ENCODE data around the gene MKKS.
"Not testable (repeated sequence)": the region's sequence is repeated elsewhere in the genome, so short reads cannot be mapped to it uniquely, and the experiment has no call there.

The MKKS gene

DNA sequence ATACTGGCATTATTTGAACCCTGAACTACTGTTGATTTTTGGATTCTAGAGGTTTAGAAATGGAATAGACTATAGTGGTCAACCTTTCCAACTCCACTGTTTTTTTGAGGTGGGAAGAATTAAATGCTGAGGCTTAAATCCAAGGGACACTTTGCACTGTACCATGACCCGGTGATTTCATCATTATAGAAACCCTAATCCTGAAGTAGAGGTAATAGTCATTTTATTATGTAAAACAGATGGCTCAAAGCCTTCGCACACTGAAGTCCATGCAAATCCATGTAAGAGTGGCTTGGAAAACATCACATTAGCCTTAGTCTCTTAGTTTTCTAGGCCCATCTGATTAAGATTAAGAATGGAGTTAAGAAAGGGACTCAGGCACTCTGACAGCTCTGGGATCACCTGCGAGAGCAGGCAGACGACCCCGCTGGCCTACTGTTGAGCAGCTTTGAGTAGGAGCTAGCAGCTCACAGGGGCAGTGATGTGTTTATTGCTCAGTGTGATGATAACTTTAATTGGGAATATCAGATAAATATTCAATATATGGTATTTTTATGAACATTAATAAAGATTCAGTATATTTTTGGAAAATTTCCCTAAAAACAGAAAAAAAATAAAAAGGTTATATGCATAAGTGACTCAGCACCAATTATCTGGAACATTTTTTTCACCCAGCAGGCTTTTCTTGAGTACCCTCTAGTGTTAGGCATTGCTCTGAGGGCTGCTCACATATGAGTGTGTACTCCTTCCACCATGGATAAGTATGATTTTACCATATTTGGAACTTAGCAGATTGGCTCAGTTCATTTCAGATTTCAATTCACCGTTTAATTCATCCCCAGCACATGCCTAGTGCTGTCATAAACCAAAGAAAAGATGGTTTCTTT, 14.5 kb upstream of the MKKS start:
- DNase-seq: no peak

DNA sequence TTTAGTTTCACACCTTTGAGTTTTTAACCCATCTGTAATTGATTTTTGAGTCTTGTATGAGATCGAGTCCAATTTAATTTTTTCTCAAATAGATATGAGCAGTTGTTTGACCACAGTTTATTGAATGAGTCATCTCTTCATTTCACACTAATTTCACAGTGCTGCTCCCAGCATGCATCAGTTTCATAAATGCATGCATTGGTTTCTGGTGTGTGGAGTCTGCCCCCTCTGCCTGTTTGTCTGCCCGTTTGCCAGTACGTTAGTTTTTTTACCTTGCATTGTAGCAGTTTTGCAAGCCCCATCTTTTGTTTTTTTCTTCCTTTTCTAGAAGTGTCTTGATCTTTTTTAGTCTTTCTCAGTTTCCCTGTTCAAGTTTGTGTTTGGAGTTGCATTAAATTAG, 13.0 kb upstream of the MKKS start:
- peak; percentile 32 for DNase-seq

DNA sequence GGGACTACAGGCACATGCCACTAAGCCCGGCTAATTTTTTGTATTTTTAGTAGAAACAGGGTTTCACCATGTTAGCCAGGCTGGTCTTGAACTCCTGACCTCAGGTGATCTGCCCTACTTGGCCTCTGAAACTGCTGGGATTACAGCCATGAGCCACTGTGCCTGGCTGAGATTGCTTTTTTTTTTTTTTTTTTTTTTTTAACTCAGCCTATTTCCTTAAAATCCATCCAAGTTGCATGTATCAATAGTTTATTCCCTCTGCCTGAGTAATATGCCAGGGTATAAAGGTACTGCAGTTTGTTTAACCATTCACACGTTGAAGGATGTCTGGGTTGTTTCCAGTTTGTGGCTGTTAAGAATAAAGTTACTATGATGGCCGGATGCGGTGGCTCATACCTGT, 11.7 kb upstream of the MKKS start:
- DNase-seq: no peak

DNA sequence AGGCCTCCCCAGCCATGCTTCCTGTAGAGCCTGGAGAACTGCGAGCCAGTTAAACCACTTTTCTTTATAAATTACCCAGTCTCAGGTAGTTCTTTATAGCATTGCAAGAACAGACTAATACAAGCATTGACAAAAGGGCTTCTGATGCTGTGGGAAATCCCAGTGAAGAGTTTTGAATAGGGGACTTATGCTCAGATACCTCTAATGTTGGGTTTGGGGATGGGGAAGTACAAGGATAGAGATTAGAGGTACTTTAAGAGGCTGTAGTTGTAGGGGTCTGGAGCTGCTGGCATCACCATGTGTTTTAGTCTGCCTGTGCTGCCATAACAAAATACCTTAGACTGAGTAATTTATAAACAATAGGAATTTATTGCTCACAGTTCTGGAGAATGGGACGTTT, 9.9 kb upstream of the MKKS start:
- DNase-seq: no peak

DNA sequence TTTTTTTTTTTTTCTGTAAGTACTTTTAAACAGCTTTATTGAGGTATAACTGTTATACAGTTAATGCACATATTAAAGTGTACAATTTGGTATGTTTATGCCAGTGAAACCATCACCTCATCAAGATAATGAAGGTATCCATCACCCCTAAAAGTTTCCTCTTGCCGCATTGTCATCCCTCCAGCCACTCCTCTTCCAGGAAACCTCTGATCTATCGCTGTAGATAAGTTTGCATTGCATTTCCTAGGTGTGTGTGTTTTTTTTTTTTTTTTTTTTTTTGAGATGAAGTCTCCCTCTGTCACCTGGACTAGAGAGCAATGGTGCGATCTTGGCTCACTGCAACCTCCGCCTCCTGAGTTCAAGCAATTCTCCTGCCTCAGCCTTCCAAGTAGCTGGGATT, 4.2 kb upstream of the MKKS start:
- DNase-seq: no peak

DNA sequence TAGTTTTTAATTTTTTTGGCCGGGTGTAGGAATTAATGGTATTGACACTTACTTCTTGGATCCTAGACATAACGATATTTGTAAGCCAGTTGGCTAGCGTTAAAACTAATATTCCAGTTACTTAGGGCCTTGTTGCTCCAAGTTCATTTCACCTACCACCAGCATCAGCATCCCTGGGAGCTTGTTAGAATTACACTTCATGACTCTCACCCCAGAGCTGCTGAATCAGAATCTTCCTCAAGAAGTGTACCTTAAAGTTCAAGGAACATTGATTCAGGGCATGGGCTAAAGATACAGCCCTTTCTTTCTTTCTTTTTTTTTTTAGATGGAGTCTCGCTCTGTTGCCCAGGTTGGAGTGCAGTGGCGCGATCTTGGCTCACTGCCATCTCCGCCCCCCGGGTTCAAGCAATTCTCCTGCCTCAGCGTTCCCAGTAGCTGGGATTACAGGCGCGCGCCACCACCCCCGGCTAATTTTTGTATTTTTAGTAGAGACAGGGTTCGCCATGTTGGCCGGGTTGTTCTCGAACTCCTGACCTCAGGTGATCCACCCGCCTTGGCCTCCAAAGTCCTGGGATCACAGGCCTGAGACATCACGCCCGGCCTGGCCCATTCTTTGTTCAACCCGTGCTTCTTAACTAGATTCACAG, 2.2 kb upstream of the MKKS start:
- no peak for DNase-seq

DNA sequence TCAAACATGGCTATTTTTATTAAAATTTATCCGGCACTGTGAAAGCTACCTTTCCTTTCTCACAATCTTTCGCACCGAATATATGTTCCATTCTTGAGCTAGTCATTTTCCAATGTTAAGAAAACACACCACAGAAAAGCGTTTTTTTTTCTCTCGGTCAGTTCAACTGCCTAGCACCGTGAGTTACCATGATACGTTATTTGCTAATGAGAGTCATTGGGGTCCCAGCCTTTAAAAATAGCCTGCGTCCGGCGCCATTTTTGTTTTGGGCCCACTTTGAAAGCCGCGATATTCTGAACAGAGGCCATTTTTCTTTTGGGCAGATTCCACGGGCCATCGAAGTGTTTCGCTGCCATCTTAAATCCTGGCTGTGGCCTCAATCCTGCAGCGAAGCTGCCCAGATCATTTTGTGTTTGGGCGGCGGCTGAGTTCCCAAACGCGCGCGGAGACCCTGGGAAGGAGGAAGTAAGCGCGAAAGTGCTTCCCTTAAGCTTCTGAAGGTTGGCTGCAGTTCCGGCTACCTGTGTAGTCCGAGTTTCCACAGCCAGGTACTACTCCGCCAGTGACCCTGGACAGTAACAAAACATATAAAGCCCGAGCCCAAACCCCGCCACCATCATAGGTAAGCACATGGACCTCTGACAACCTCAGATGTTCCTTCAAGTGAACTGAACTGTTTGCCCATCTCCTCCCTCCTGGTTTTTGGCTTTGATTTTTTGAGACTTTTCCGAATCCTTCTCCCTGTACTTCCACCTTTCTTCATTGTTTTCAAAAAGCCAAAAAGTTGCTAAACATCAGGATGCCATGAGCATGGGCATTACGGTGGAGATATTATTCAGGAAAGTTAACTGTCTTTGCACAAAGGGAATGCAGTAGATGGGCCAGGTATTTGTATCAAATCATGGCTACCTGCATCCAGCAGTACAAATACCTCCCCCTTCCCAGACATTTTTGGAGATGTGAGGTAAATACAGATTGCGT, 1.1 kb upstream of the MKKS start, which contains the start of gene SLX4IP:
SLX4IP (plus strand) TSS at position 474 of the 981 bp plus-strand sequence. CDS start 22,900 bp downstream, outside the sequence.
- peak; percentile 95 for DNase-seq

DNA sequence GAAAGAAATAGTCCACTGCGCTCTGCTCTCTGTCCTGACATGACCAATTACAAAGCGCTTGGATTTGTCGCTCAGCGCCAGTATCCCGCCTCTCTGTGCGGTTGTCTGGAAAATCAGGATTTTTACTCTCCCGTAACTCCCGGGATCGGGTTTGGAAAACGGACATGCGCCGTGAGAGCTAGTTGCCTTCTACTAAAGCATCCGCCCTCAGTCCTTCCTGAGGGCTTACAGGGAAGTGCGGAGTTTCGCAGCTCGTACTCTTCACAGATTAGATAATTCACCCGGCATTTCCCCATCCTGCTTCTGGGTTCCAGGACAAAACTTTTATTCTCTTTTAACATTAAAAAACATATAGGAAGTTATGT, 427 bp upstream of the MKKS start:
- DNase-seq: peak; percentile 97

DNA sequence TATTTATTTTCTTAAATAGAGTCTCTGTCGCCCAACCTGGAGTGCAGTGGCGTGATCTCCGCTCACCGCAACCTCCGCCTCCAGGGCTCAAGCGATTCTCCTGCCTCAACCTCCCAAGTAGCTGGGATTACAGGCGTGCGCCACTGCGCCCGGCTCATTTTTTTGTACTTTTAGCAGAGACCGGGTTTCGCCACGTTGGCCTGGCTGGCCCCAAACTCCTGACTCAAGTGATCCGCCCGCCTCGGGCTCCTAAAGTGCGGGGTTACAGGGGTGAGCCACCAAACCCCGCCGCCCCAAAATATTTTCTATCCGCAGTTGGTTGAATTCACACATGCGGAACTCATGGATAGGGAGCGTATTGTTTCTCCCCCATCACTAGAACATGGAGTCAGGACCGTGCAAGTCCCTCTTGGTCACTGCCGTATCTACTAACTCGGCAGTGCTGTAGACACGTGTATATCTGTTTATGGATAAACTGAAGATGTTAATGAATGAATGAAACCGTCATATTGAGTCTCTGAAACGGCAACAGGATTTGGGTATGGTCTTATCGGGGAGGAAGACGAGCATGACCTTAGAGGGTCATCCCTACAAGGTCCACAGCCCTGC, 904 bp downstream of the MKKS start:
- no peak for DNase-seq

DNA sequence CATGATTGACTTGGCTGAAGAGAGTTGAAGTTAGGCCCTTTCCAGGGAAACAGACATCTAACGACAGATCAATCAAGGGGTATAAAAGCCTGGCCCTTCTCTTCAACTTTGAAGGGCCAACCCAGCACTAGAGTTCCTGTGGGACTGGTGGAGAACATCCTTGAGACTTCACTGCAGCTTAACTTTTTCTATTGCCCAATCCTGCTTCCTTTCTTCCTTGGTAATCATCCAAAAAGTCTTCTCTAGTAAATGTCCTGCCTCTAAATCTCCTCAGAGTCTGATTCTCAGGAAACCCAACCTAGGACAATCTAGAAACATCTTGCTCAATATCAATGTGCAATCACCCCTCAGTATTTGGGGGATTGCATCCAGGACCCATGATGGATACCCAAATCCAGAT, 1.9 kb downstream of the MKKS start:
- no peak for DNase-seq

DNA sequence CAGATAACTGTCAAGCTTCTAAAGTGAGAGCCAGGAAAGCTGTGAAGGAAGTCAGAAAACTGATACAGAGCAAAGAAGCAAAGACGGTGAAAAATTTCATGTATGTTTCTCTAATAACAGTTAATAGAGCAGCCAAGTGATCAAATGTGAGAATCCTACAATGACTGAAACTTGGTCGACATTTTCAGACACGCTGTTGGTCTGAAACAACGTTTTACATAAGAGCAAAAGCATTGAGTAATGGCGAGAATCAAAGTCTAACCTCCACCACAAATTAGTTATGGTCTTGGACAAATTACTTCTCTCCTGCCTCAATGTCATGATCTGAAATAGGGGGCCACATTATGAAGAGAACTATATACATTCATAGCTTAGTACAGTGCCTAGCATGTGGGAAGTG, 3.3 kb downstream of the MKKS start:
- DNase-seq: no peak

DNA sequence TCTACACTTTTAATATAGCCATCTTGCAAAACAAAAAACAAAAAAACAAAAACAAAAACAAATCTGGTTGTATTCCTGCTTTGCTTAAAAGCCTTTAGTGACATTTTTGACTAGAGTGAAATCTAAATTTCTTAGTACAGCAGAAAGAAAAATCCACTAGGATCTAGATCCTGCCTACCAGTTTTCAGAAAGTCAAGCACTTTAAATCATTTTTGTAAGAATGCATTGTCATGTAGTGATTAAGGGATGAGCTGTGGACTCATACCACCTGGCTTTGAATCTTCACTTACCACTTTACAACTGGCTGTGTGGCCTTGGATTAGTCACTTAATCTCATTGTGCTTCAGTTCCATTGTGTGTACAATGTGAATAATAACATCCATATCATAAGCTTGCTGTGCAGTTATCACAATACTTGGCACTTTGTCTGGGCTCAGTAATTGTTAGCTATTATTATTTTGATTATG, 4.0 kb downstream of the MKKS start:
- DNase-seq: no peak

DNA sequence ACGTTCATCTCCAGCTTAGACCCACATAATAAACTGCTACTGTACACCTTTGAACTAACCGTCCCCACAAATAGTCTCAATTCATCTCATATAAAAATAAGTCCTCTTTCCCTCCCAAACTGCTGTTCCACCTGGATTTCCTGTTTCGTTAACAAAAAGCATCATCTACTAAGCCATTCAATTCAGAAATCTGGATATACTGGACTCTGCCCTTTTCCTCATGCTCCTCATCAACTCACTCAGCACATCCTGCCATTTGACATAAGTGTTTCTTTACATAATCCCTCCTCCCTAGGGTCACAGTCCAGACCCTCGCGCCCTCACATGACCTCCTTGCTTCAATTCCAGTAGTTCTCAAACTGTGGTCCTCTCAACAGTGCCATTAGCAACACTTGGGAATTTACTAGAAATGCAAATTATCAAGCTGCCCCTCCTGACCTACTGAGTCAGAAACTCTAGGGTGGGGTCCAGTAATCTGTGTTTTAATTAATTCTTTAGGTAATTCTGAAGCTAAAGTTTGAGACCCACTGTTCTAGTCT, 4.5 kb downstream of the MKKS start:
- DNase-seq: no peak

DNA sequence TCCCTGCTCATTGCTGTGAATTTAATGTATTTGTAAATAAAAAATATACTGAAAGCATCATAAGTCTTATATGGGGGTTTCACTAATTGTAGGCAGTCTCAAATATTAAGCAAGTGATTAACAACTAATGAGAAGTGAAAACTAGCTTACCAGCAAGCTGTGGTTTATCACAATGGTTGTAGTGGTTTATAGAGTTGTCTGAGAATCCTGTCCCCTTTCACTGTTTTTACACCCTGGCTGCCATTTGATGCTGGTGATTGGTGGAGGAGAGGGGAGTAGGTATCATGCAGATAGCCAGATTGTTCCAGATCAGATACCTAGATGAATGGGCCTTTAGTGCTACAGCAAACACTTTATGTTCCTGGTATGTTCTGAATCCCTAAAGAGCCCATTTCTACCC, 6.0 kb downstream of the MKKS start:
- no peak for DNase-seq

DNA sequence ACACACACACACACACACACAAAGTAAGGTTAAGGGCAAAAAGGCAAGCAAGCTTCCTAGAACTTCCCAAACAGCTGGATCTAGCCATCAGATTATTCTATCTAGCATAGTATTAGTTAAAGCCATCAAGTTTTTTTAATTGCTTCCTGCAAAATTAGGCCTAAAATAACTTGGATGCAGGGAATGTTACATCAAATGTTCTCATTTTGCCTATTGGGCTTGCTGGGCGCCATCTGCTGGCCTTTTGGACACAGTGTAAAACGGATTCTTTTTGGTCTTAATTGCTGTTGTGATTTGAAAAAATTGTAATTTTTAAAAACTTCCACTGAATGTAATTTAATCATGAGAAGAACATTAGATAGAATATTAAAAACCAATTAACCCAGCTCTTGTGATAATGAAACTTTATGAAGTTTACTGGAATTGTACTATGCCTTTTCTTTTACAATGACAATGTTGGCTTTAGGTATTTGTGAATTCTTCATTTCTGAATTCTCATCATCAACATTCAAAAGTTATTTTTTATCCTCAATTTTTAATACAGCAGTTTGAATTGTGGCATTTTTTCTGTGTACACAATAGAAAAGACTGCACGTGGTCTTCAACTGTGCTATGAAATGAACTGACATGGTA, 6.8 kb downstream of the MKKS start:
- DNase-seq: no peak

DNA sequence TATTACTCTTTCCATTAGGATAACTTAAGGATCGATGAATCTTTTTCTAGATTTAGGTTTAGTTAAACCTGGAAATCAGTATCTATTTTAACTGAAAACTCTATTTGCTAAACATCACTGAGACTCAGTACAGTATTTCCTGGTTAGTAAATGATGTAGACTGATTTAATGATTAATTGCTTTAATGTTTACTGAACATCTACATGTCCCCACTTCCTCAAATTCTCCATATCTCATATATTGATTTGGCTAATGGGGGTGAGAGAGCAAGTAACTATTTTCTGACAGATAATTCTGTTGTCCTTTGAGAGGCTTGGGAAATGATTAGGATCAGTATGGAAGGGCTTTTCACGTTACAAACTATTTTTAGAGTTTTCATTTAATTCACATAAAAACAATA, 10.3 kb downstream of the MKKS start:
- no peak for DNase-seq

DNA sequence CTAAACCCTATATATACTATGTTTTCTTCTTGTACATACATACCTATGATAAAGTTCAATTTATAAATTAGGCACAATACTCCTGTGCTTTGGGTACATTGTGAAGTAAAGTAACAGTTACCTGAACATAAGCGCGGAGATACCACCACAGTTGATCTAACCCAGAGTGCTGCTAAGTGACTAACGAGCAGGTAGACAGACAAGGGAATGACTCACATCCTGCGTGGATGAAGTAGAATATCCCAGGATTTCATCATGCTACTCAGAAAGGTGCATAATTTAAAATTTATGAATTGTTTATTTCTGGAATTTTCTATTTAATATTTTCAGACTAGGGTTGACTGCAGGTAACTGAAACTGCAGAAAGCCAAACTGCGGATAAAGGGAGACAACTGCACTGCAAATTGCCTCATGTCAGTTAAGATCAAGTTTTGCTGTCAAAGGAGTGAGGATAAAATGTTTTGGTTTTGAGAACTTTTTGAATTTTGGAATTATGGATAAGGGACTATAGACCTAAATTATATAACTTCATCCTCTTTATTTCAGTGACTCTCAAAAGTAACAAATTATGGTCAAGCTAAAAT, 14.4 kb downstream of the MKKS start:
- DNase-seq: no peak

DNA sequence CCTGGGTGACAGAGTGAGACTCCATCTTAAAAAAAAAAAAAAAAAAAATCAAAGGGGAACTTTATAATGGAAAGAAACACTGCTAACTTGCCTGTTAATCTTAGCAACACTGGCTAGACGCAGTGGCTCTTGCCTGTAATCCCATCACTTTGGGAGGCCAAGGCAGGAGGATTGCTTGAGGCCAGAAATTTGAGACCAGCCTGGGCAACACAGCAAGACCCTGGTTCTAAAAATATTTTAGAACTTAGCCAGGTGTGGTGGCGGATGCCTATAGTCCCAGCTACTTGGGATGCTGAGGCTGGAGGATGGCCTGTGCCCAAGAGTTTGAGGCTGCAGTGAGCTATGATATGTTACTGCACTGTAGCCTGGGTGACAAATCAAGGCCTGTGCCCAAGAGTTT, 16.8 kb downstream of the MKKS start:
- DNase-seq: not testable (repeated sequence)

DNA sequence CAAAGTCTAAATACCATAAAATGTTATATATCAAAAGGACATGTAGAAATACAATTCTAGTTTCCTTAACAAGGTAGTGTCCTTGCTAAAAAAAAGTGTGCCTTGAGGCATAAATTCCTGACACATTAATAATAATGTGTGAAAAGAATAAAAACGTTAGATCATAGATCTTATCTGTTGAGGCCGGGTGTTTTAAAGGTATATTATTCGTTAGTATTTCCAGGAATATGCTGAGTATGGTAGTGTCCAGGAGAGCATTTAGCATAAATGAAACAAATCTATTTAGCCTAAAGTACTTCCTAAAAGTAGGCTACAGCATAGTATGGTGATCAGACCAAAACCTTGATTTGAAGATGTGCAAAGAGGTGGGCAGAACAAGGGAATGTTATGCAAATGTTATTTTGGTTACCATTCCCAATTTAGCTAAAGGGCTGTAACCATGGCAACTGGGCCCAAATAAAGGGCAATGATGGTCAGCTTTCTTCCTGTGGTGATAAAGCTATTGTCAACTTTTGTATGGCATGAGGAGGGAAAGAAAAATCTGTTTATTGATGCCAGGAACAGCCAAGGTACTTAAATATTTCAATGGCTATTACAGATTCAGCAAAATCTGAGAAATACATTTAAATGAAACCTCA, 18.9 kb downstream of the MKKS start:
- no peak for DNase-seq

DNA sequence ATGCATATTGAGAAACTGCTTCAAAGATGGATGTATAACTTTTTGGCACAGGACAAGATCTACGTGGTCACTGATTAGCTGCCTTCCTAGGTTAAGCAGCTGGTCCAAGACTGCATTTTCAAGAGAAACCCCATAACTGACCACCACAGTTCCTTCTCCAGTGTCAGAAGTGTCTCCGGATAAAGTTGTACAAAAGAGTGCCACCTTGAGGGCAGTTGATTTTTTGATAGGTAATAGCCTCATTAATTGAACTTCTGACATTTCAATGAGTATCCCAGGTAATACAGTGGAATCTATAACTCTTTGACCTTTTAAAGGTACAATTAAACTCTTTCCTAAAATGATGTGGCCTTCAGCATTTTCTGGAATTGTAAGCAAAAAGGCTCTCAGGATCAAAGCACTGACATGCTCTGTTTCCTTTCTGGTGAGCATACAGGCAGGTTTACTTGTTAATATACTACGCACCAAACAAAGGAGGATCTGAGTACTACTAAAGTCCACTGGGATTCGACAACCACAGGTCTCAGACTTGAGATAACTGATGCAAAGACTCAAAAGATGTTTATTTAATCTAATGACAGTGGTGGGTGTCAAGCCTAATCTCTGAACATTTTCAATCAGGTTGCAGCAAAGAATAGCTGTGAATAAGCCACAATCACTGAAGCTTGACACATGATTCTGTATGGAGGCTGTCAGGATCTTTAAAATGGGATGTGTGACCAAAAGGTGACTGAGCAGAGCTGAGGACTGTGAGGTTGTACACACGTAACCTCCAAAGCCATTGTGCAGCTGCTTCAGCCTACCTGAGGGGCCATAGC, 21.2 kb downstream of the MKKS start:
- no peak for DNase-seq
